Fibroblast of lung (primary cell): ENCODE data around the gene MOCOS. TPM values are rescaled to one million over a fixed set of nuclear protein-coding genes. Genes with fewer than 3 reads are reported as not detected.
A peak's percentile ranks its signal among the peaks of the same experiment; 100 is the strongest.

ENCODE experiments used
- DNase-seq, 2 donors: peaks; one replicate each; pipeline versions ENCODE4 v3.0.0 to v3.0.0-alpha.2; 2010; ENCODE audit warnings: low read depth in 2 of 2
- H2AFZ ChIP-seq: 2 replicates; pipeline ENCODE4 v1.5.1; 2012; ENCODE audit warnings: low read length, control low read depth, inconsistent platforms
- H3K27ac ChIP-seq: 2 replicates; pipeline ENCODE4 v1.5.1; 2011; ENCODE audit warnings: low read length, control low read depth; ENCODE audit not compliant: insufficient read depth
- H3K27me3 ChIP-seq: 2 replicates; pipeline ENCODE4 v1.5.1; 2011; ENCODE audit warnings: mild to moderate bottlenecking, low read length; ENCODE audit not compliant: control insufficient read depth, insufficient read depth
- H3K36me3 ChIP-seq: 2 replicates; pipeline ENCODE4 v1.5.1; 2011; ENCODE audit warnings: low read length; ENCODE audit not compliant: control insufficient read depth, insufficient read depth
- H3K4me1 ChIP-seq: 2 replicates; pipeline ENCODE4 v1.5.1; 2011; ENCODE audit warnings: low read length; ENCODE audit not compliant: control insufficient read depth, insufficient read depth; ENCODE audit errors: extremely low read depth
- H3K4me2 ChIP-seq: 2 replicates; pipeline ENCODE4 v1.5.1; 2011; ENCODE audit warnings: low read length, control low read depth; ENCODE audit not compliant: insufficient read depth; ENCODE audit errors: extremely low read depth
- H3K4me3 ChIP-seq, 4 experiments: fragments of 200-600 bp in 1 of 4; sonication (generic) in 1 of 4; replicated peaks in 1 of 4; 2 replicates each; pipeline ENCODE4 v1.5.1; 2011 to 2016; ENCODE audit warnings: low read length in 4 of 4, low read depth in 3 of 4, mild to moderate bottlenecking in 3 of 4, control low read depth in 2 of 4, inconsistent platforms in 1 of 4, mixed read lengths in 1 of 4; ENCODE audit not compliant: insufficient read depth in 1 of 4; ENCODE audit errors: control extremely low read depth in 1 of 4
- H3K79me2 ChIP-seq: 2 replicates; pipeline ENCODE4 v1.5.1; 2012; ENCODE audit warnings: mild to moderate bottlenecking, low read length, inconsistent platforms; ENCODE audit not compliant: control insufficient read depth, insufficient read depth
- H3K9ac ChIP-seq: 2 replicates; pipeline ENCODE4 v1.5.1; 2011; ENCODE audit warnings: mild to moderate bottlenecking, low read length, control low read depth; ENCODE audit not compliant: insufficient read depth
- H3K9me3 ChIP-seq: 2 replicates; pipeline ENCODE4 v1.5.1; 2012; ENCODE audit warnings: low read depth, low read length; ENCODE audit not compliant: control insufficient read depth, insufficient read depth
- H4K20me1 ChIP-seq: 2 replicates; pipeline ENCODE4 v1.5.1; 2011; ENCODE audit warnings: low read length; ENCODE audit not compliant: control insufficient read depth, insufficient read depth; ENCODE audit errors: extremely low read depth
- CTCF ChIP-seq, 2 donors: IDR thresholded peaks in 1 of 2; conservative IDR thresholded peaks in 1 of 2; 1 replicate in 1 of 2; 2 replicates in 1 of 2; pipeline ENCODE4 v1.5.1; 2011 to 2012; ENCODE audit warnings: low read length in 2 of 2, control low read depth in 1 of 2, inconsistent platforms in 1 of 2, low read depth in 1 of 2, mild to moderate bottlenecking in 1 of 2
- EZH2 ChIP-seq: IDR thresholded peaks from 2 replicates; pipeline ENCODE4 v1.5.1; 2012; ENCODE audit warnings: low read length, control low read depth, mild to moderate bottlenecking; ENCODE audit errors: missing control alignments
- polyA plus RNA-seq, 2 donors: library from polyadenylated mRNA; depleted of rRNA in 1 of 2; stranded (reverse) in 1 of 2; unstranded in 1 of 2; fragments of >200 nt; gene quantifications; 2 replicates each; pipeline ENCODE4 v1.2.1, GENCODE V29; 2011 to 2012; ENCODE audit warnings: missing spikeins in 1 of 2
- total RNA-seq: library from RNA; depleted of rRNA; stranded (reverse); fragments of >200 nt; gene quantifications from 2 replicates; pipeline ENCODE4 v1.2.1, GENCODE V29; 2014

MOCOS gene
- total and polyA plus RNA-seq, 2 donors (not counting 1 experiment from before 2014, with no cell fraction given) = 2.0 to 13.9 TPM

- peak; percentile 64 to 86 for DNase-seq
- Histone ChIP-seq H3K4me2 (peak overlapping the region; percentile 83), H3K9me3 (no peaks in the 10 kb centered on the region), H3K9ac (peak overlapping the region; percentile 50), H3K27ac (peak overlapping the region; percentile 20), H3K79me2 (no peaks in the 10 kb centered on the region), H4K20me1 (no peaks in the 10 kb centered on the region), H2AFZ (peak overlapping the region; percentile 88), H3K4me3 (peak overlapping the region; percentile 32 to 68 (median 46)), H3K36me3 (no peaks in the 10 kb centered on the region), H3K27me3 (peaks cover 2% of the 10 kb centered on the region), H3K4me1 (peaks cover 2% of the 10 kb centered on the region)
- peak; percentile 25 to 54 for TF ChIP-seq CTCF (conservative IDR thresholded peaks at IDR 0.05 in 1 of 2, IDR thresholded peaks at IDR 0.05 in 1 of 2; ENCODE audit: low read depth in 1 of 2, low read length in 2 of 2)
- no peak for TF ChIP-seq EZH2
Observed at GRCh38 chr18:36296650-36297416, 109.5 kb downstream of the MOCOS start.

- no peaks in the 10 kb centered on the region for H4K20me1 ChIP-seq
- H3K9ac ChIP-seq = peak within 1 kb of the TSS; percentile 50
- H3K4me1 ChIP-seq = peaks cover 2% of the 10 kb centered on the region
- peak within 1 kb of the TSS; percentile 20 for H3K27ac ChIP-seq
- H2AFZ ChIP-seq = peak within 1 kb of the TSS; percentile 88
- peak; percentile 28 to 67 for DNase-seq
- H3K36me3 ChIP-seq = no peaks in the 10 kb centered on the region
- no peaks in the 10 kb centered on the region for H3K79me2 ChIP-seq
- H3K4me3 ChIP-seq = peak within 1 kb of the TSS; percentile 32 to 68 (median 46)
- H3K4me2 ChIP-seq = peak within 1 kb of the TSS; percentile 83
- peaks cover 2% of the 10 kb centered on the region for H3K27me3 ChIP-seq
- TF ChIP-seq EZH2 (no peak), CTCF (conservative IDR thresholded peaks at IDR 0.05 in 1 of 2, IDR thresholded peaks at IDR 0.05 in 1 of 2; ENCODE audit: low read depth in 1 of 2, low read length in 2 of 2) (no peak)
- no peaks in the 10 kb centered on the region for H3K9me3 ChIP-seq
Observed at GRCh38 chr18:36297417-36298125, 110.3 kb downstream of the MOCOS start, which contains the start of gene FHOD3. TSS of gene FHOD3 (plus strand) at chr18:36297713. CDS start at chr18:36297836, 123 bp downstream.

GRCh38 chr18:36298126-36298741 lies 110.9 kb downstream of the MOCOS start:
- Histone ChIP-seq H3K9ac (peak overlapping the region; percentile 36), H3K9me3 (no peaks in the 10 kb centered on the region)

More at GRCh38 chr18:36298126-36298741, 110.9 kb downstream of the MOCOS start:
- Histone ChIP-seq H3K79me2 (no peaks in the 10 kb centered on the region), H3K4me2 (peak overlapping the region; percentile 65), H3K4me1 (peaks cover 2% of the 10 kb centered on the region), H4K20me1 (no peaks in the 10 kb centered on the region), H2AFZ (no peak overlapping the region), H3K27ac (no peak overlapping the region), H3K36me3 (no peaks in the 10 kb centered on the region), H3K4me3 (peak overlapping the region in 3 of 4 experiments; percentile 39 to 68 (median 43)), H3K27me3 (peaks cover 2% of the 10 kb centered on the region)
- TF ChIP-seq EZH2 (no peak), CTCF (conservative IDR thresholded peaks at IDR 0.05 in 1 of 2, IDR thresholded peaks at IDR 0.05 in 1 of 2; ENCODE audit: low read depth in 1 of 2, low read length in 2 of 2) (no peak)
- no peak for DNase-seq
